Activated CD8-positive, alpha-beta memory T cell treated with anti-CD3 and anti-CD28 coated beads for 48 hours (primary cell): ENCODE data around the gene GTF2IRD1.
"Not testable (repeated sequence)": the region's sequence is repeated elsewhere in the genome, so short reads cannot be mapped to it uniquely, and the experiment has no call there.

Source experiments
- DNase-seq, 3 experiments: peaks; one replicate each; pipeline ENCODE4 v3.0.0-alpha.2; 2020; ENCODE audit warnings: low read depth in 2 of 3, low spot score in 2 of 3

GTF2IRD1 gene

DNA sequence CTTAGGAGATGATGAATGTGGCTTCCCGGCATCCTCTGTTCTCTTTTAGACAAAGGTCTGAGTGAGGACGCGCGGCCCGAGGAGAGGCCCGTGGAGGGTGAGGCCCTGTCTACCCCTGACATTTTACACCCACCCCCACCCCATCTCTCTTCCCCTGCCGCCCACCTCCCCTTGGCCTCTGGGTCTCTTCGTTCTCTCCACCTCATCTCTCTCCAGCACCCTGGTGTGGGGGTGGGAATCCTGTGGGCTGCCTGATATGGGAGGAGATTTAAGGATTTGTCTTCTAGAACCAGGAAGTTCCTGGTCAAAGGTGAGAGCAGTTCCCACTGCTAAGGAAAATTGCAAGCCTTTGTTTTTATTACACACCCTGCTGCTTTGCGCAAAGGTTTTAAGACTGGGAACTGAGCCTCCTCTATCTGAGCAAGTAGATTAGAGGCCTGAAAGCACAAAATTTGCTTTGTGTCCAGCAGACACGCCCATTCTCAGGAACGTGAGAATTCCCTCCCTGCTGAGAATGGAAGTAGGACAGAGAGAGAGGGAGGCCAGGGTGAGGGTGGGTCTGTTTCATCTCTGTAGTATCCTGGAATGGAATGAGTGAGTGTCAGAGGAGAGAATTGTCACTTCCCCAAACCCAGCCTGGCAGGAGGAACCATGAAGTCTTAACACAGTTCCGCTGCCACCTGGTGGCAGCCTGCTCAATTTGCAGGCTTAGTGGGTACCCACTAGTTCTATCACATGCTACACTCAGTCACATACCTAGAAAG is 91.2 kb downstream of the GTF2IRD1 start:
- peak in 1 of 3 experiments; percentile 11 for DNase-seq

DNA sequence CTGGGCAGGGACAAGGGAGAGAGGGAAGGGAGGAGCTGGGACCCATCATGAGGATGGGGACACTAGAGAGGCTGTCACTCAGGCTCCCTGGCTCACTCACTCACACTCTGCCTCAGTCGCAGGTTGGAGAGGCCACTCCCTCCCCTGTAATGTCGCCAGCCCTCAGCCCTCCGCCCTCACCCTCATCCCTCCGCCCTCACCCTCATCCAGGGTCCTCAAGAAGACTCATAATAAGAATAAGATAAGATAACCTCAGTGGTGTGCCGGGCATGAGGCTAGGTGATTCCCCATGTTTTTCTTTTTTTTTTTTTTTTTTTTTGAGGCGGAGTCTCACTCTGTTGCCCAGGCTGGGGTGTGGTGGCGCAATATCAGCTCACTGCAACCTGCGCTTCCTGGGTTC is 92.2 kb downstream of the GTF2IRD1 start:
- DNase-seq = no peak

GRCh38 chr7:74553596-74554012 is 99.9 kb downstream of the GTF2IRD1 start:
- DNase-seq = not testable (repeated sequence)

DNA sequence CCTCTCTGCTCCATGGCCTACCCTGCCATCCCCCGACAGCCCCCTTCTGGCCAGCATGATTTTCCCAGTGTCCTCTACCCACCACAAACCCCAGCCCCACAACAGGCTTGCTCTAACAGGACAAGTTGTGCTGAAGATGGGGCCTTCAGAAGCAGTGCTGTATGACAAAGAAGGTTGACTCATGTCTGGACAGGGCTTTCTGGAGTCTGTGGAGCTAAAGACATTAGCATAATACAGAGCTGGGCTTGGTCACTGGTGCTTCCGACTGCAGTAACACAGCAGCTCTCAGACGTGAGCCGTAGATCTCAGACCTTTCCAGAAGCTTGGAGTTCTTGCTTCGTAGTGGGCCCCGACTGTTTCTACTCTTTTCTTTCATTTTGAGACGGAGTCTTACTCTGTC is 100.5 kb downstream of the GTF2IRD1 start:
- no peak for DNase-seq

DNA sequence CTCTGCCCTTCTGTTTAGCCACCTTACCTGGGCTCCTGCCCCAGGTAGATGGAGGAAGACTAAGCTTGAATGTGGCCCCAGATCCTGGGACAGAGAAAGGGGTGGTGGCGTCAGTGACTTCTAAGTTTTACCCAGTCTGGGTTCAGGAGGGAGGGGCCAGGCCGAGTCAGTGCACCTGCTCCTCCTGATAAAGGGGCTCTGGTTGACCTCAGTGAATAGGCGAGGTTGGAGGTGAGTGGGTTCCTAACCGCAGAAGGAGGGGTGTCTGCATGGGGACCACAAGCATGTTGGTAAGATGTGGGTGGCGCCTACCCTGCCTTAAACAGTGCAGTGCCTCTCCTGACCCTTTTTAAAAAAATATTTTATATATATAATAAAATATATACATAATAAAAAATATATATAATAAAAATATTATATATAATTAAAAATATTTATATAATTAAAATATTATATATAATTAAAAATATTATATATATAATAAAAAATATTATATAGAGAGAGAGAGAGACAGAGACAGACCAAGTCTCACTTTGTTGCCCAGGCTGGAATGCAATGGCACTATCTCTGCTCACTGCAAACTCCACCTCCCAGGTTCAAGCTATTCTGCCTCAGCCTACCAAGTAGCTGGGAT is 106.5 kb downstream of the GTF2IRD1 start:
- DNase-seq = no peak

- no peak for DNase-seq
Observed at GRCh38 chr7:74561898-74562613, 108.3 kb downstream of the GTF2IRD1 start.

- DNase-seq = not testable (repeated sequence)
Observed at GRCh38 chr7:74563639-74564038, 109.9 kb downstream of the GTF2IRD1 start.

GRCh38 chr7:74567318-74567668 is 113.6 kb downstream of the GTF2IRD1 start:
- DNase-seq = no peak

DNA sequence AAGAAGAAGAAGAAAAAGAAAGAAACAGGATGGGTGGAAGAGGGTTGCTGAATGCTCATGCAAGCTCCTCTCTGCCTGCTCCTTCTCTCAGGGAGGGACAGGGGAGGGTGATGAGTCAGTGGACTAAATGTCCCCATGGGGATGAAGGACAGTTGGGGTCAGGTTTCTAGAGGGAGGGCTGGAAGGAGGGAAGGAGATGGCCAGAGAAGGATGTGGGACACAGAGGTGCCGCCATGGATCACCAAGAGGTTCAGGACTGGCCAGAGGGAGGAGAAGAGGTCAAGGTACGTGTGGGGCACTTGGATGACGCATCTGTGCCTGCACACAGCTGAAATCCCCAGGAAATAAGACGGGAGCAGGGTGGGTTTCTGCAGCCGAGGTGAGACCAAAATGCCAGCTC is 115.0 kb downstream of the GTF2IRD1 start:
- no peak for DNase-seq

DNA sequence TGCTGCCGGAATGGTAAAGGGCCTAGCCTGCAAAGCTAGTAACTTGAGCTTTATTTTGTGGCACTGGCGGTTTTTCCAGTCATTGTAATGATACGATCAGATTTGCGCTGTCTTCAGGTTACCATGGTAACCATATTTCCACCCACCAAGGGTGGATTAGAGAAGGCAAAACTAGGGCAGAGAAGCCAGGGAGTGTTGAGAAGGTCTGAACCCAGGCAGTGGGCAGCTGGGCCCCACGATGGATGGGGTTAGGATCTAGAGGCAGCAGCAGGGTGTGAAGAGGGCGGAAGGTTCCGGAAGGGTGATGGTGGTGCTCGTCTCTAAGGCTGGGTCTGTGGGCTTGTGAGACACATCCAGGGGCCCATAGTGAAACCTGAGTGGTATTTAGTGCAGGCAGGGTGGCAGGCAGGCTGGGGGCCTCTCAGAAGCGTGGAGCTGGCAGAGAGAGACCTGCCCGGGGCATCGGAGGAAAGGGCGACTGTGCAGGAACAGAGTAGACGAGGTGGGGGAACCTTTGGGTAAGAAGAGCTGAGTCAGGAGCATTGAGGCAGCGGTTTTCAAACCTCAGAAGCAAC is 115.9 kb downstream of the GTF2IRD1 start:
- DNase-seq = no peak

- DNase-seq = no peak
Observed at GRCh38 chr7:74570533-74571156, 116.9 kb downstream of the GTF2IRD1 start.

GRCh38 chr7:74572301-74572979 is 118.7 kb downstream of the GTF2IRD1 start:
- no peak for DNase-seq

DNA sequence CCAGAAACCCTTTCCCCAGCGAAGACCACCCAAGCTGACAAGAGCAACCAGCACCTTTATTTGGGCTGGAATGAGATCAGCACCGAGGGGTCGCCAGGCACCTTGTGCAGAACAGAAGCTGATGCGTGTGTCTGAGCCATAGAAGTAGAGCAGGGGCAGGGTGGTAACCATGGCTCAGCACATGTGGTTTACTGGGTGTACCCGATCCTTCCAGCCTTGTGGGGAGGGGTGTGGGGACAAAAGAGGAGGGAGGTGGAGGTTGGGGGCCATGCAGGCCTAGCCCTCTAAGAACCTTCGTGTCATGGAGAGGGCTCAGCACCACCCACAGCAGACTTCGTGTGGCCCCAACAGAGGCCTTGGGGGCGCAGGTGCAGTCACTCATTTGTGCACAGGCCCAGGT is 119.8 kb downstream of the GTF2IRD1 start:
- DNase-seq = no peak

DNA sequence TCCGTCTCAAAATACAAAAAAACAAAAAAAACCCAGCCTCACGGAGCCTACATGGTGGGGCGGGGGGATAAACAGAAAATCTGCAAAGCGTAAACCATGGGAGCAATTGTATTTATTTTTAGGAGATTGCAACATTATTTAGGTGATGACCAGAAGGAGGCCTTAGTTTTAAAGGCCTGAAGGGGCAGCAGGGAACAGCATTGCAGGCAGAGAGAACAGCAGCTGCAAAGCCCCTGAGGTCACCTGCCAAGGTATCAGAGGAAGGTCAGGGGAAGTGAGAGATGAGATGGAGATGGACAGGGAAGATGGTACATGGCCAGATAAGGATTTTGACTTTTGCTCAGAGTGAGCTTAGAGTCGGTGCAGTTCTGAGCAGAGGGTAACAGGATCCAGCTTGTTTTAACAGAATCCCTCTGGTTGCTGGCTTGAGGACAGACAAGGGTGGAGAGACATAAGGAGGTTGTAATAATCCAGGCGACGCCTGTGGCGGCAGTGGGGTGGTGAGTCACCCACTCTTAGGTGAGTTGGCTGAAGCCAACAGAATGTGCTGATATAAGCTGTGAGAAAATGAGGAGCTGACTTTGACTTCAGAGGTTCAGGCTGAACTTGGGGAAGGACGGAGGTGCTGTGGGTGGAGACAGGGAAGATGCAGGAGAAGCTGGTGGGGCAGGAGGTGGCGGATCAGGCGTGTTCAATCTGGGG is 121.5 kb downstream of the GTF2IRD1 start:
- DNase-seq = no peak

DNA sequence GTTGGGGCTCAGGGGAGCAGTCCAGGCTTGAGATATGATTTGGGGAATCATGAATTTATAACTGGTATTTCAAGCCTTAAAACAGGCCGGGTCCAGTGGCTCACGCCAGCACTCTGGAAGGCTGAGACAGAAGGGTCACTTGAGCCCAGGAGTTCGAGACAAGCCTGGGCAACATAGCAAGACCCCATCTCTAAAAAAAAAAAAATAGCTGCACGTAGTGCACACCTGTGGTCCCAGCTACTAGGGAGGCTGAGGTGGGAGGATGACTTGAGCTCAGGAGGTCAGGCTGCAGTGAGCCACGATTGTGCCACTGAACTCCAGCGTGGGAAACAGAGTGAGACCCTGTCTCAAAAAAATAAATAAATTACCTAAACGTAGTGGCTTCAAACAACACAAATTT is 122.1 kb downstream of the GTF2IRD1 start:
- no peak for DNase-seq

DNA sequence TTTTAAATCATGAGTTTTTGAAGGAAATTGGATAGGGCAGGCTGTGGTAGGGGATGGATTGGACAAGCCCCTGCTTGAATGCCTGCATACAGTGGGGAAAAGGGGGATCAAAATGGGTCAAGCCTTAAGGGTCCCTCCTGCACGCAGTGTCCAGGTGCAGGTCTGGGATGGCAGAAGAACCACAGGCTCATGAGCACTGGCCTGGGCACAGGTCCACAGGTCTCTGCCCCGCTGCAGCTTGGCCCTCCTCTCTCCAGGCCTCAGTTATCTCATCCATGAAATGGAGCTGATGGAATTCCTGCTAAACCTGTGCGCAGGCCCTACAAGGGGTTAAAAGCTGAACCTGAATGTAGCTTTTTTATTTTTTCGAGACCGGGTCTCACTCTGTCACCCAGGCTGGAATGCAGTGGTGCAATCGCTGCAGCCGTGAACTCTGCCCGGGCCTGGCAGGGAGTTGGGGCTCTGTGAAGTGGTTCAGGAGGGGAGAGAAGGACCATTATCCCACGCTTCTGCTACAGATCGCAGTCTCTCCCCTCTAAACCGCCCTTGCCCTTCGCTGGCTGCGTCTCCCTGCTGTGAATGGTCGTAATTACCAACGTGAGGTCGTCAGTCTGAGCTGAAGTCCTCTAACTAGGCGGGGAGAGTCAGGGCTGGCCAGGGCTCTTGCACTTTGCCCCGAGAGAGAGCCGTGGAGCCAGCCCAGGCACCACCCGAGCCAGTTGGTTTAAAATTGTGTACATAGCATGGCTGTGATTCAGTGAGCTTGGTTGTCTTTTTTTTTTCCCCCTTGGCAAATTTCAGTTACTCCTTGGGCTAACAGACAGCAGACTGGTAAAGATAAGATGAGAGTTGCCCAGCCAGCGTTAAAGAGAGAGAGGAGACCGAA is 126.3 kb downstream of the GTF2IRD1 start:
- no peak for DNase-seq

GRCh38 chr7:74581916-74582440 is 128.3 kb downstream of the GTF2IRD1 start:
- DNase-seq = no peak

DNA sequence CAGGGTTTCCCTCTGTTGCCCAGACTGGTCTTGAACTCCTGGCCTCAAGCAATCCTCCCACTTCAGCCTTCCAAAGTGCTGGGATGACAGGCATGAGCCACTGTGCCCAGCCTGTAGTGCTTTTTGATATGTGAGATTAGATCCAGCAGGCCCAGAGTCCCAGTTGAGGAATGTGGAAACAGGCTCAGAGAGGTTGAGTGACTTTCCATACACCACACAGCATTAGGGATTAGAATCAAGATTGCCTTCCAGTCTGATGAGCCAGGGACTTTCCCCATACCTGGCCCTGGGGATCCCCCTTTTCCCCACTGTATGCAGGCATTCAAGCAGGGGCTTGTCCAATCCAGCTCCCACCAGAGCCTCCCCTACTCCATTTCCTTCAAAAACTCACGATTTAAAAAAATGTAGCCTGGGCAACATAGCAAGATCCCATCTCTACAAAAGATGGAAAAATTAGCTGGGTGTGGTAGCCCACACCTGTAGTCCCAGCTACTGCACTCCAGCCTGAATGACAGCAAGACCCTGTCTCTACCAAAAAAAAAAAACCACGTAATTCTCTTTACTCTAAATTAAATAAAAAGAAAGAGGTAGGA is 128.8 kb downstream of the GTF2IRD1 start:
- DNase-seq = no peak

DNA sequence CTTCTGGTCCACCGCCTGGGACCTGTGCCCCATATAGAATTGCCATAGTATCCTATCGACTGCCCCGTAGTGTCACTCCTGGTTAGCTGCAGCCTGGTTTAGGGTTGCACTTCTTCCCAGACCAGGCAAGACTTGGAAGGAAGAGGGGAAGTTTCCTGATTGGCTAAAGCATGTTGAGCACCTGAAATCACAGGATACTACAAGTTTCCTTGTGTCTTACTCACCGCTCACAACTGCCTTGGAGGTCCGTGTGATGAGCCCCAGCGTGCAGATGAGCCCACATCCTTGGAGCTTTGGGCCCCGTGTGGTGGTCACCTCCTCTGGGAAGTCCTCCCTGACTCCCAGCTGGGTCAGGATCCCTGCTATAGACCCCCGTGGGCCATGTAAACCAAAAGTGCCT is 129.9 kb downstream of the GTF2IRD1 start:
- no peak for DNase-seq
